GM20431 (cell line): Measurements from ENCODE around the gene HECW1.
"Not testable (repeated sequence)": the region's sequence is repeated elsewhere in the genome, so short reads cannot be mapped to it uniquely, and the experiment has no call there.

Source experiments
- in situ Hi-C: fragments of 300-500 bp; cut with MseI, MboI; formaldehyde crosslinking; loops from one replicate; pipeline ENCODE4 v1.15.0; 2020; ENCODE audit warnings: low sequenced_read_pairs; ENCODE audit not compliant: unreplicated experiment

HECW1 gene

GRCh38 chr7:43583424-43584194 is 471.2 kb downstream of the HECW1 start:
- in situ Hi-C loops: no loop called here

GRCh38 chr7:43584195-43584586 is 471.7 kb downstream of the HECW1 start:
- in situ Hi-C loops: no loop called here

- in situ Hi-C loops: not testable (repeated sequence)
Observed at GRCh38 chr7:43584733-43585132, 472.3 kb downstream of the HECW1 start.

- in situ Hi-C loops: no loop called here
Observed at GRCh38 chr7:43585562-43585961, 473.1 kb downstream of the HECW1 start.

DNA sequence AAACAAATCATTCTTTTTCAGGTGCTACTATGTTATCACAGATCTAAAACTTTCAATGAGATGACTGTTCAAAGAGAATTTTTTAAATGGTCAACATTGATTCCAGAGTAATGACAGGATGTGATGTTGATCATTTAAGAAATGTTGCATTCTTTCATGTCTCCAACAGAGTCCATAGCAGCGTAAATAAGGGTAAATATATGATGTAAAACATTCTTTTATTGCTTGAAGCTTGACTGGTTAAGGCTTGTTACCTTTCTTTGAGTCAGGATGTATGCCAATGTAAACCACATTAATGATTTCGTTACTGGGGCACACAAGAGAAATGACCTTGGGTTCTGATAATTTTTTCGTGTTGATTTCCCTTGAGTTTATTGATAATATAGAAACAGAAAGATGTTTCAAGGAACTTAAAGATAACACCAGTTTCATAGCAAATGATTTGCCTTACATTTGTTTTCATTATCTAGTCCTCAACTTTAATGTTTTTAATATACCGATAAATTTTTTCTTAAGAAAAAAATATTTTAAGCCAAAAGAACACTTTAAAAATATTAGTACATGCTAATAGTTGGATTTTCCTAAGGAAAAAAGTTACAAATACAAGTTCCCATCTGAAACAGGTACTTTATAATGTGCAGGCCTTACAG is 473.9 kb downstream of the HECW1 start:
- in situ Hi-C loops: no loop called here

DNA sequence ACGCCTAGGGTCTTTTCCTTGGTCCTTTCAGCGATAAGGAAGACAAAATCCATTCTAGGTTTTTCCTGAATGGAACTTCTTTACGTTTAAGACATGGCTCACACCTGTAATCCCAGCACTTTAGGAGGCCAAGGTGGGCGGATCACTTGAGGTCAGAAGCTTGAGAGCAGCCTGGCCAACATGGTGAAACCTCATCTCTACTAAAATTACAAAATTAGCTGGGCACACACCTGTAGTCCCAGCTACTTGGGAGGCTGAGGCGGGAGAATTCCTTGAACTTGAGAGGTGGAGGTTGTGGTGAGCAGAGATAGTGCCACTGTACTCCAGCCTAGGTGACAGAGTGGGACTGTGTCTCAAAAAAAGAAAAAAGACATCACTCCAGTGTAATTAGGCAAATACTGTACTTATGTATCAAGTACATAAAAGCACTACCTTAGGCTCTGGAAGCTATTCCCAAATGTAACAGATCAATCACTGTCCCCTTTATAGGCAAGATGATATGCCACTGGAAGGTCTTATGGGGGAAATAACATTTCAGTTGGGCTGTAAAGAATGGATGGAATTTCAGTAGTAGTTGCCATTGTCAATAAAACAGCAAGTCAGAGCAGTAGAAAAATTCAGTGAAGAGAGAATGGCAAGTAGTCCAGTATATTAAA is 476.2 kb downstream of the HECW1 start:
- in situ Hi-C loops: no loop called here

DNA sequence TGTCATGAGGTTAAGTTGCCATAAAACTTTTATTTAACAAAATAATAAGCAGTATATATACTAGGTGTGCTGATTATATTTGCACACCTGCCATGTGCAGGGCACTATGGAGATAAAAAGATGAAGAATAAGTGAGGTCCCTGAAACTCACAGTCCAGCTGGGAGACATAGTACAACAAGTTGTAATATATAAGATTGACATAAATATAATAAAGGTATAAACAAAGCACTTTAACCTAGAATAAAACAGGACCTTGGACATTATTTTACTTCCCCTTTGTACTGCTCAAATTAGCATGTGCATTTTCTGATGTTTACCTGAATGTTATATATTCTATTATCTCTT is 476.7 kb downstream of the HECW1 start:
- in situ Hi-C loops: no loop called here

DNA sequence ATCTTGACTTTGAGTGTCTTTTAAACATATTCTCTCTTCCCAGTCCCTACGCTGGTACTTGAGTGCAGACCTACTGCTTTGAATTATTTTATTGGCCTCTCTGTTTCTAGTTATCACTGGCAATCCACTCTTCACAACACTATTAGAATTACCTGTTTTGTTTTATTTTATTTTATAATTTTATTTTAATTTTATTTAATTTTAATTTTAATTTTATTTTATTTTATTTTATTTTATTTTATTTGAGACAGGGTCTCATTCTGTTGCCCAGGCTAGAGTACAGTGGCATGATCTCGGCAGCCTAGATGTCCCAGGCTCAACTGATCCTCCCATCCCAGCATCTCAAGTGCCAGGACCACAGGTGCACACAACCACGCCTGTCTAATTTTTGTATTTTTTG is 477.3 kb downstream of the HECW1 start:
- in situ Hi-C loops: no loop called here

GRCh38 chr7:43590862-43591557 is 478.6 kb downstream of the HECW1 start:
- in situ Hi-C loops: no loop called here

- in situ Hi-C loops: no loop called here
Observed at GRCh38 chr7:43591558-43592180, 479.2 kb downstream of the HECW1 start.

- in situ Hi-C loops: no loop called here
Observed at GRCh38 chr7:43592326-43592725, 479.9 kb downstream of the HECW1 start.

GRCh38 chr7:43593010-43593409 is 480.6 kb downstream of the HECW1 start:
- in situ Hi-C loops: no loop called here

- in situ Hi-C loops: no loop called here
Observed at GRCh38 chr7:43594020-43594419, 481.6 kb downstream of the HECW1 start.

DNA sequence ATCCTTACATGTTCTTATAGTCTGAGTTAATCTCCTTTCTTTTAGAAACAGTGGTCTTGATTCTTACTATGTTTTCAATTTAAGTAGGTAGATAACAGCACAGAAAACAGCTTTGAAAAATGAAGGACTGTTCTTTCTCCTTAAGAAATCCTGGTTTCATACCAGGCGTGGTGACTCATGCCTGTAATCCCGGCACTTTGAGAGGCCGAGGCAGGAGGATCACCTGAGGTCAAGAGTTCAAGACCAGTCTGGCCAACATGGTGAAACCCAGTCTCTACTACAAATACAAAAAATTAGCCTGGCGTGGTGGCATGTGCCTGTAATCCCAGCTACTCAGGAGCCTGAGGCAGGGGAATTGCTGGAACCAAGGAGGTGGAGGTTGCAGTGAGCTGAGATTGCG is 484.0 kb downstream of the HECW1 start:
- in situ Hi-C loops: not testable (repeated sequence)

DNA sequence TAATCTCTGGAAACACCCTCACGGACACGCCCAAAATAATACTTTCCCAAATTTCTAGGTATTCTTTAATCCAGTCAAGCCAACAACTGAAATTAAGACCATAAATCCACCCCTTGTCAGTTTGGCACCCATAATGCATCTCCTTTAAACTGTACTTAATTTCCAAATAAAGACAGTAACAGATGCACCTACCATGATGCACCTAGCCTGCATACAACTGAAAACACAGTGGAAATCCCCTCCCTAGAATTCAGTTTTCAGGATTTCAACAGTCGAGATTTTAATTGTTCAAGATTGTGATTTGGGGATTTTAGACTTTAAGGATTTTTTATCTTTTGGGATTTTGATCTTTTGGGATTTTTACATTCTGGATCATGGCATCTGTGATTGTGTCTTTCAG is 487.6 kb downstream of the HECW1 start:
- in situ Hi-C loops: no loop called here

DNA sequence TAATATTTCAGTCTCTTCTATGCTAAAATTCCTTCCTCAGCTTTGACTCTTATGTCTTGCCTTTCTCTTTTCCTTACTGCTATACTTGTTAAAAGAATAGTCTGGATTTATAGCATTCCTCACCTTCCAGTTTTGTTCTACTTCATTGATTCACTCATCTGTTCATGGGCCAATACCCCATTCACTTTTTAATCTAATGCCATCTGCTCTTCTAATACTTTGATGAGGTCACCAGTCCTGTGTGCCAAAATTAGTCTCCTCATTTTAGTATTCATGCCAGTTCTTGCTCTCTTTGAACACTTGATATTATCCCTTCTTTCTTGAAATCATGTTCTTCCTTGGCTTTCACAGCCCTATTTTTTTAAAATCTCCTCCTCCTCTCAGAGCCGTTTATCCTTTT is 489.8 kb downstream of the HECW1 start:
- in situ Hi-C loops: no loop called here

DNA sequence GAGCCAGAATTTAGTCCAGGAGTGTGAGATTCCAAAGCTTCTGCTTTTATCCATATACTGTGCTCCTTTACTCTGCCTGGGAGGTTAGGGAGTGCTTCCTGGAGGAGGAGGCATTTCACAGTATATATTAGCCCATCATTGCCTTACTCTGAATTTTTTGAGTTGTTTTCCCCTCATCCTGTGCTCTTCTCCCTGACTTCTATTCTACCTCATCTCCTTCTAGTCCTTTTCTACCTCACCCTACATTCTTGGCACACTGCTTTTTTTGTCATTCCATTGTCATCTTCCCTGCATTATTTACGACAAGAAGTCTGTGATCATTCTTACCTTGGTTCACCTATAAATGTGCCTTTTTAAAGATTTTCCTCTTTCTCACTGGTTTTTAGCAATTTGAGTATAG is 491.8 kb downstream of the HECW1 start:
- in situ Hi-C loops: no loop called here

- in situ Hi-C loops: no loop called here
Observed at GRCh38 chr7:43609097-43609496, 496.6 kb downstream of the HECW1 start.

DNA sequence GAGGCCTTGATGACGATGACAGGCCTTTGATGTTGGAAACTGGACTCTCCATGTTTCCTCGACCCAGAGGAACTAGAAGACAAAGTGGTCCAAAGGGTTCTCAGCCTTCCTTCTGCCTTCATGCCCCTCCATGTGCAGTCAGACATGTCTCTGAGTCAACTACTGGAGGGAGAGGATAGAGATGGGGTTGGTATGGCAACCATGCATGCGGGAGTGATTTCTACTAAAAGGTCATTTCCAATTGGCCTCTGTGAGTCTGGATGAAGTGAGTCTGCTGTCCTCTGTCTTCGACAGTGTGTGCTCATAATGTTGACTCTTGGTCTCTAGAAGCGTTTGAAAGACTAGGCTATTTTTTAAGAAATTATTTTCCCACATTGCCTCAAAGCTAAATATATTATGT is 499.7 kb downstream of the HECW1 start:
- in situ Hi-C loops: no loop called here
